Cortex of kidney (tissue), 1 donor: Measurements from ENCODE around the gene EPAS1.

Experiments used
- DNase-seq: peaks from one replicate; lab custom pipeline; 2025; lab: John Stamatoyannopoulos, UW

The EPAS1 gene

DNA sequence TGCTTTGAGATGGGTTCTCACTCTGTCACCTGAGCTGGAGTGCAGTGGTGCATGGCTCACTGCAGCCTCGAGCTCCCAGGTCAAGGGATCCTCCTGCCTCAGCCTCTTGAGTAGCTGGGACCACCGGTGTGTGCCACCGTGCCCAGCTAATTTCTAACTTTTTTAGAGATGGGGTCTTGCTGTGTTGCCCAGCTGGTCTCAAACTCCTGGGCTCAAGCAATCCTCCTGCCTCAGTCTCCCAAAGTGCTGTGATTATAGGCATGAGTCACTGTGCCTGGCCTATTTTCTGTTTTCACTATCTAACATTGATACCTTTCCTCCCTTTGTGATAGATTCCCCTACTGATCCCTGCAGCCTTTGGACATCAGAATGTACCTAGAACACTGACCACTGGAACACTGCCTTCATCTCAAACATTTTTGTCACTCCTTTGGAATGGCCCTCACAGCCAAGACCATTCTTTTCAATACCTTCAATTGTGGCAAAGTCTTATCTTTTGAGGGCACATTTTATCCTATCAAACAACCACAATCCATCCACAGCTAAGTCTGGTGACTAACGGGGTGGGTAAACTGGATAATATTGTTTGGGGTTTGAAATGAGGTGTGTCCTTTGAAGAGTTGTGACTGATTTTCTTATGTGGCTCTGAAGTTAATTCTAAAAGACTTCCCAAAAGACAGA lies 43.7 kb downstream of the EPAS1 start:
- no peak for DNase-seq

DNA sequence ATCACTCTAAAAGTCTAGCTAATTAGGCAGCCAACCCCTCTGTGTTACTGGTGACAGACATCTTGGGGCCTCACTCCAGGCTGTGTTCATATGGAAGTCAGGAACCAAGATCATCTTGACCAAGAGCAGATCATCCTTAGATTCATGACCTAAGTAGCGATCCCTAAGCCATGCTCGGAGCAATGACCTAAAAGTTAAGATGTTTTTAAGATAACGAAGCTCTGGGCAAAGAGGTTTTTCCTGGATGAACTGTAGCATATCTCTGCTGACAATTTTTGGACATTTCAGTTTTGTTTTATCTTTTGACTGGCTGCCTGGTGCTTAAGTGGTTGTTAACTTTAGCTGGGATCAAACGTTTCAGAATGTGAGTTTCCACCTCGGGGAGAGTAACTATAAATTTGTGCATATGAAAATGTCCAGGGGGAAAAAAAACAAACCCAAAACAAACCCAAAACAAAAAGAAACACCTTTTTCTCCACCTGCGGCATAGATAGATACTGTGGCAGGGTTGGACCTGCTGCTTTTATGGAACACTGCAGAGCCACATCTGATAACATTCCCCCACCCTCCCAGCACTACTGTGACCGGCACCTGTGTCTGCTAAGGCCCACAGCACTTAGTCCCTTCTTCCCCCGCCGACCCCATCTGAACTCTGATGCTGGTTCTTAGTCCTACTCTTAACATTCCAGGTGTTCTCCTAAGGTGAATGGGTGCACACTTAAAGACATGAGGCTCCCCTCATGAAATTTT lies 45.5 kb downstream of the EPAS1 start:
- no peak for DNase-seq

DNA sequence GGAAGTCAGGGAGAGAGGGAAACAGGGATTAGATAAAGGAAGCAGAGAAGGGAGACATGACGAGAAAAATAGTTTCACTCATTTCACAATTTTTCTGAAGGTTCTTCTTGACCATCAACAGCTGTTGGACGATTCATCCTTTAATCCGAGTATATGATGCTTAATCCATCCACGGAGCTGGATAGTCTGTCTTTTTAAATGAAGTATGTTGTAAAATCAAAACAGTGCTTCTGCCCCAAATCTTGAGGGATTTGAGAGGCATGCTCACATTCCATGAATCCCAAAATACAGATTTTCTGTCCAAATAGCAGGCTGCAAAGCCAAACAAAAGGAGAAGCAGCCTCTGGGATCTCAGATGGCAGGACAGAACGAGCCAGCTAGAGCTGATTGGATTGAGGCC lies 47.5 kb downstream of the EPAS1 start:
- no peak for DNase-seq

DNA sequence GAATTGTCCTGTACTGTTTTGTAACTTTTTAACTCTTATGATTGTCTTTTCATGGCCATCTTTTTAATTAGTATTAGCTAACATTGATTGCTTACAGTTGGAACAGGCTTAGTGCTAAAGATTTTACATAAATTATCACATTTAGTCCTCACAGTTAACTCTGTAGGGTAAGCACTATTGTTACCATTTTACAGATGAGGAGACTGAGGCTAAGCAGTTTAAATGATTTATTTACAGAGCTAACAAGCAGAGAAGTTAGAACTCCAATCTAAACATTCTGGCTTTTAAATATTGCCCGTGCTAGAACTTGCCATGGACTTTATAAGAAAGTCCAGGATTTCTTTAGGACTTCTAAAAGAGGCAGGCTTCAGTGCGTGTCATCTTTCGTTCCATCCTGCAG lies 48.6 kb downstream of the EPAS1 start:
- DNase-seq = no peak

DNA sequence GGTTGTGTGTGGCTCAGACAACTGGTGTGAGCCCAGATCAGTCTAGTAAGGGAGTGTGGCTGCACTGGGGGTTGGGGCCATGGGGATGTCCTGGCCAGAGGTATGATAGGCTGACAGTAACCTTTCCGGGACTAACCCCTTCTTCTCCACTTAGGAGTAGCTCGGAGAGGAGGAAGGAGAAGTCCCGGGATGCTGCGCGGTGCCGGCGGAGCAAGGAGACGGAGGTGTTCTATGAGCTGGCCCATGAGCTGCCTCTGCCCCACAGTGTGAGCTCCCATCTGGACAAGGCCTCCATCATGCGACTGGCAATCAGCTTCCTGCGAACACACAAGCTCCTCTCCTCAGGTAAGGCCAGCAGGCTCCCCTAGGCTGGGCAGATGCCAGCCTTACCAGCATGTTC lies 49.5 kb downstream of the EPAS1 start:
- no peak for DNase-seq

DNA sequence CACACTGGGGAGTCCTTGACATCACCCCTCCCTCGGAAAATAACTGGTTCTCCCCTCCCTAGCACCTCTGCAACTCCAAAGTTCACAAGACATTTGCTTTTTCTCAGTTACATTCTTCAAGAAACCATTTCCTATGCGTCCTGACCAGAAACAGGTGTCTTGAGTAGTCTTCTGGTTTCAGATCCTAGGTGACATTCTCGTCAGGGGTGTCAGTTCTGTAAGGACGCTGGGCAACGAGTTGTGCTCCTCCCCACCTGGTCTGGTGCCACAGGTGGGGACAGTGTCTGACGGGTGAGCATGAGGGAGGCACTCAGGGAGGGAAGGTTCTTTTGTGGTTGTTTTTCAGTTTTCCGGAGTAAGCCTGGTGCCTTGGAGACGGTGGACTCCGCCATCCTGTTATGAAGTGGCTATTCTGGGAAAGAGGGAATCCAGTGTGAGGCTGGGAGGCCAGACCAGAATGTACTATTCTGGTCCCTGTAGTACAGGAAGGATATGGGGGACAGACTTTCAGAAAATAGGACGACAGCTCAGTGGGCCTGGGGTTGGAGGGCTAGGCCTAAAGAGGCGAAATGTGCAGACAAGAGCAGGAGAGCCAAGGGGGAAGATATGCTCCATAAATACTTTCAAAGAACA lies 50.6 kb downstream of the EPAS1 start:
- DNase-seq = no peak

DNA sequence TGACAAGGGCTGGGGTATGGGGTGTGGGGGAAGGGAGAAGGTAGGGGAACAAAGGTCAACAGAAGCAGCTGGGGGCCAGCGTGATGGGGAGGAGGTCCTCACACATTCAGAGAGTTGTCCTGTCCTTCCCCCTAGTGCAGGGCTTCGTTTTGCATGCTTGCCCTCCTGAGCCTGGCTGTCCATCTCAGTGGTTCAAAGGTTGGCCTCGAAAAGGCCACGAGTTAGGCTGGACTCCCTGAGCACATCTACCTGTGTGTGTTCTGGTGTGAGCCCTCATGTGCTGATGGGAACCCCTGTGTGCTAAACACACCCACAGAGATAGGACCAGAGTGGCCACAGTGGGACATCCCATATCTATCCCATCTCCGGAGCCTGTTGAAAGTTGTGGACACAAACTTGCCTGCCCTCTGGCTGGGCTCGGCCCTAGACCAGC lies 51.9 kb downstream of the EPAS1 start:
- DNase-seq = no peak

DNA sequence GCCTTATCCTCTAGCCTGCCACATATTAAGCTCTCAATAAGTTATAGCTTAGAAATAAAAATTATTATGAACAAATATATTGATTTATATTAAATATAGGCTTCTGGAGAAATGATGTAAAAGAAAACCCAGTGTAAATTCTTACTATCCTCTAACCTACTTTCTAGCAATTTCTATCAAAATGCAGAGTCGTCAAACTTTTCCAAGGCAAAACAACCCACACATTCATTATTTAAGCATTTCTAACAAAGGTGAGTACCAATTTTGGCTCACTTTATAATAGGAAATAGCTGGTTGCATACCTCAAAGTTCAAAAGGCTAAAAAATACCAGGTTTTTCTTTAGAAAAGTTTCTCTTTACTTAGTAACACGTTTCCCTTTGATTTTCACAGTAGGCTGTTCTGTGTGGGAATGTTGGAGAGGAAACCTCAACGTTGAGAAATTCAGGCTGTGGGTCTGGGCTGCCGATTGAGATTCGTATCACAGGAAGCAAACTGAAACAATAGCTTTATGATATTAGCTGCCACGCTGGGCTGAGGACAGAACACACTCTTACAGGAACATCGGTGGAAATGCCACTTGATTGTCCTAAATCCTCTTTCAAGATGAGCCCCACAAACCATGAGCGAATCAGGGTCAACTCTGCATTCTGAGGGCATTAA lies 53.0 kb downstream of the EPAS1 start:
- no peak for DNase-seq

DNA sequence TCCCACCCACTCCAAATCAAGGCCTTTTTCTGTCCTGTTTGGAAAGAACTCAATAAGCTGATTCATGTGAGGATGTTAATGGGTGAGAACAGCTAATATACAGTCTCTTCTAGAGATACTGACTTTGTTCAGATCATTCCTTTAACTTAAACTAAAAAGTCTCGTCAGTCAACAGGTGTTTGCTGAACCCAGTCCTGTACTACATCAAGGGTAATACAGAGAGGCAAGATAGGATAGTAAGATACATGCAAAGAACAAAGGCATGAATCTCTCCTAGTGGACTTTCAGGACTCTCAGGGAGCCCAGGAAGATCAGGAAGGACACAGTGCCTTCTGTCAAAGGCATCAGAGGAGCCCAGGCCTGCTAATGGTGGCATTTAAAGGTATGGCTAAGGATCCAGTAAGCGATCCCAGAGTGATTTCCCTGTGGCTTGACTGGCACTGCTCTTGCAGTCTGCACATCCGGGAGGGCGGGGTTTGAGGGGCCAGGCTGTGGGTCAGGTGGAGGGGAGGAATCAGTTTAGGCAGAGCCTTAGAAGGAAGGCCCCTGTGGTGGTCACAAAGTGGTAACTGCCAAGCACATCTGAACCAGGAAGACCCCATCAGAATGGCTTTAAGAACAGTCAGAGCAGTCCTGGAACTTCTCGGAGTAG lies 54.0 kb downstream of the EPAS1 start:
- DNase-seq = no peak

DNA sequence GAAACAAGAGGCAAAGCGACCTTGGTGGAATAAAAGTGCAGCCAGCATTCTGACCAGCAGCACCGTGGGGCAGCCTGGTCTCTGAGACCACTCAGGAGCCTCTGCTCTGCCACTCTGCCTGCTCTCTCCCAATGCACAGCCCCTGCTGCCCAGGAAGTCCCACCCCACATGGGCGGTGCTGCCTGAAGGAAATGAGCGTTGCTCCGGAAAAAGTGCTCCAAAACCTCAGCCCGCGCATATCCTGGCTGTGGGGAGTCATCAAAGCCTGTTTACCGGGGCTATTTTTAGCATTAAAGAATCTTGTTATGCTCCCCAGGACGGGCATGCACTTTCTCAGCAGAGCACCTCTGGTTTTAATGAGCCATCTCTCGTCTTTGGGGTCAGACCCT lies 54.5 kb downstream of the EPAS1 start:
- no peak for DNase-seq

DNA sequence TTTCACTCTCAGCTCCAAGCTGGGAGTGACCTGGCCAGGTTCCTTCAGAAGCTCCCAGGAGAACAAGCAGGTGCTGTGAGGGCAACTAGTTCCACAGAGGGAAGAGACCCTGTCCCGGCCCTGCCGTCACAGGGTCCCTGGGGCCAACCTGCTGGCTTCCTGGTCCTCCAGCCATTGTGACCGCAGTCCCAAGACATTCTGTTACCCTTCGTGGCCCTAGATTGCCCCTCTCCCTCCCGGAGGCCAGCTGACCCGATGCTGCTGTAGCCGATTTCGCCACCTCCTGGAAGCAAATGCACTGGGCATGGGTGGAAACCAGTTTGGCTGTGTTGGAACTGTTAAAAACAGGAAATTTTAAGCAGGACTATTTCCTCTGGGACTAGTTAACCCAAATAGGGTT lies 55.4 kb downstream of the EPAS1 start:
- no peak for DNase-seq

DNA sequence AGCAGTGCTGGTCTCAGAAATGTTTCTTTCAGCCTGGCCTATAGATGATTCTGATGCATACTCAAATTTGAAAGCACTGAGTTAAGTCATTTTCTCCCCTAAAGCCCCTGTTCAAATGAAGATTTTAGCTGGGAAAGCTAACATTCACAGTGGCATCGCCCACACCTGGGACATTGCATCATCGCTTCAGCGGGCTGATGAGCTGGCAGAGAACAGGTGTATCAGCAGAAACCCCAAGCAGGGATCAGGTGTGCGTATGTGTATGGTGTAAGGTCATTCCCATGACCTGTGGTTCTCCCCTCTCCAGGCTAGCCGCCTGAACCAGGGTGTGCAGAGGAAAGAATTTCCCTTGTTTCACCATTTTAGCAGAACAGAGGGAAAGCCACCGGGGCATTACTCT lies 56.3 kb downstream of the EPAS1 start:
- DNase-seq = no peak

DNA sequence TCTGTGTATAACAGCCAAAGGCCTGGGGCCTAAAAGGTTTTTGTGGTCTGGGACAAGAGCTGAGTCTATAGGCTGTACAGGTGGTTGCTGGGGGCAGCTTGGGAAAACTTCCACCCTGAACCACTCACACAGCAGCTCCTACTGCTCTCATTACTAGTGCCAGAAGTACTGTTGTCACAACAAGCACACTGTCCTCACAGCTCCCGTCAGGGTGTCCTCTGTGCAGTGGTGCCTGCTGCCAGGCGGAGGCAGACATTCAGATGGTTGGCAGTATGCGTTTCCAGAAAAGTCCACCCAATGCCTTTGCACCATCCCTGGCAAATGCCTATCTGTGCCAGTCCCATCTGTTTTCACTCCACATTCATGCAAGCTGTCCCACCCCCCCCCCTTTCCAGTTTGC lies 58.5 kb downstream of the EPAS1 start:
- no peak for DNase-seq

DNA sequence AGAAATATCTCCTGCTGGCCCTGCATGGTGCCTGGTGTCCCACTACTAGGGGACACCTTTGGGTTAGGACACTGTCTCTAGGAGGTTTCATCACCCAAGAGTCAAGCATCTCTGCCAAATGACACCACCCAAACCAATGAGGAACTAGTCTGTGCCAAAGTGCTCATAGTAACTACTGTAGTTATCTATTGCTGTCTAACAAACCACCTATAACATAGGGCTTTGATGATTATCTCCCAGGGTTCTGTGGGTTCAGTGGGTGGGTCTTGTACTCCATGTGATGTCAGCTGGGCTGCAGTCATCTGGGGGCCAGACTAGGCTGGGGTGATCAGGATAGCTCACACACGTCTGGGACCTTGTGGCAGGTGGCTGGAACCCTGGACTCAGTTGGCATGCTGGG lies 59.8 kb downstream of the EPAS1 start:
- no peak for DNase-seq

DNA sequence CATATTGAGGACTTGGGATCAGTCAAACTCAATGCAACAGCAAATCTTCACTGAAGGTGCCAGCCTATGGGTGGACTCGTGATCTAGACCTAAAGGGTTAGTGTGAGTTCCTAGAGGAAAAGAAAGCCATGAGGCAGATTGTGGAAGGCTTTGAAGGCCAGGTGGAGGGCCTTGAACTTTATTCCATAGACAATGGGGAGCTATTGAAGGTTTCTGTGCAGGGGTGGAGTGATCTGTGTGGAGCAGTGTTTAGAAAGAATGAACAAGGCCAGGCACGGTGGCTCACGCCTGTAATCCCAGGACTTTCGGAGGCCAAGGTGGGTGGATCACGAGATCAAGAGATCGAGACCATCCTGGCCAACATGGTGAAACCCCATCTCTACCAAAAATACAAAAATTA lies 61.5 kb downstream of the EPAS1 start:
- no peak for DNase-seq

DNA sequence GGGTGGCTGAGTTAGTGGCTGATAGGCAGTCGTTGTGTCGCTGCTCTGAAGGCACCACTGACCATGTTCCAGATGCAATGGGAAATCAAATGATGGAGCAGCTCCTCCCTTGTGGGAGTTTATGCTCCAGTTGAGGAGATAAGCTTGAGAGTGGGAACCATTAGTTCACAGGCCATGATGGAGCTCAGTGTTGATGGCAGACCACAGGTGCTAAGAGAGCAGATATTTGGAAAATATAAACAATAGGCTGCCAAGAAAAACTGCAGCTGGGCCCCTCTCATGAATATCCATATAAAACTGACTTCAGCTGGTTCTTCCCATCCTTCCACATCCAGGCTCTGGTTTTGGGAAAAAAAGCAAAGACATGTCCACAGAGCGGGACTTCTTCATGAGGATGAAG lies 63.1 kb downstream of the EPAS1 start:
- no peak for DNase-seq

DNA sequence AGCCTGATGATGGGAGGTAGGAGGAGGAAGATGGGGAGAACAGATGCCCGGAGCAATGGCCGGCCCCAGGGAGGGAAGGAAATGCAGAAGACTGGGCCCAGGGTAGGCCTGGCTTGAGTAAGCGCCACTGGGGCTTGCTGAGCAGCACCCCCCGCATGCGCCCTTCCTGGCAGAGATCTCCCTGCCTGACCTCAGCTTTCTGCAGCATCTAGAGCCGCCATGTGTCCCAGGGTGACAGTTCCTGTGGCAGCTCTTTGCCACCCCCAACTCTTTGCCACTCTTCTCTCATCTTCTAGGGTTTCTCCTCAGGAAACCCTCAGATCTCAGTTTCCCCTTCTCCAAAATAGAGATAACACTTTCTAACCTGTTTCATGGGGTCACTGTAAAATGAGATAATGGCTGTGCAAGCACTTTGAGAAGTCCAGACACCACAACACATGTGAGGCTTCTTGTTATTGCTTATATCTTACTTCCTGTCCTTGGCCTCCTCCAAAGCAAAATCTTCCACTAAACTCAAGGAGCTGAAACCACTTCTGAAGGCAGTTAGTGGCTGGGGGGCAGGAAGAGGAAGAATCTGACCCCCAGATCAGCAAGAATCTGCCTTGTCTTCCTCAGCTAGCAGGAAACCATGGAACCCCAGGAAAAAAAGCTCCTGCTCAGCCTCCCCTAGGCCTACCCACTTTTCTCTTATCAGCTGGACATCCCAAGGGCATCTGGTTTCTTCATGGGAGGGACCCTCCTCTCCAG lies 64.9 kb downstream of the EPAS1 start:
- DNase-seq = no peak

DNA sequence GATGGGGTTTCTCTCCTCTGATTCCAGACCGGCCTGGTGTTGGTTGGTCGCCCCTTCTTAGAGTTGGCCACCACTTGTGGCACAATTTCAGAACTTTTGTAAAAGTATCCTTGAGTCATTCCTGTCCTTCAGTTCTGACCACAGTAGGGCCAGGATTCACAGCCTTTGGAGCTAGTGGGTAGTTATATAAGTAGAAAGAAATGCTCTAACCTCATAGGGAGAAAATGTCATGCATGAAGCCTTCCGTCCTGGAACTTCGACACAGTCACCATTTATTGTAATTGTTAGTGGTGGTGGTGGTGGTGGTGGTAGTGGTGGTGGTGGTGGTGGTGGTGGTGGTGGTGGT lies 65.4 kb downstream of the EPAS1 start:
- DNase-seq = no peak

DNA sequence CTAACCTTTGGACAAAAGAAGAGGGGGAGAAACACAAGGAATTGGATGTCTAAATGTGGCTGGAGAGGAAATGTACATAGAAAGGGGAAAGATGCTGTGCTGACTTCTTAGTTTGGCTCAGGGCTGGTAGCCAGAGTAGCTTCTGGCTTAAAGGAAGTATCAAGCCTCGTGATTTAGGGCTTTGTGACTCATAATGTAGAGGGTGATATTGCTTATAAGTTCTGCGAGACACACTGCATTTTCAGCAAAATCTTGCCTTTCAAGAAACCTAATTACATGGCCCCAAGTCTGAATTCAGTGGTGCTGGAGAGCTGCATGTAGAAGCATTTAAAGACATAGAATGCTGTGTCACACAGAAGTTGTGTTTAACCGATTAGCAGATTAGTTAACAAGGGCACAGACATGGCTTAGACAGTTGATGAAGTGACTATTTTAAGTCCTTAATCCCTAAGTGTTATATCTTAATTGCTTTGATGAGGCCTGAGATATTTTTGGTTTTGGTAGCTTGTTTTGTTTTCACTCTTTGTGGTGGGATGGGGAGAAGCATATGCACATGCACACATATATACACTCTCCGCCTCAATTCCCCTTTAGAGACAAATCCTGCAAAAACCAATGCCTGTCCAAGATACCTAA lies 66.4 kb downstream of the EPAS1 start:
- DNase-seq = no peak

DNA sequence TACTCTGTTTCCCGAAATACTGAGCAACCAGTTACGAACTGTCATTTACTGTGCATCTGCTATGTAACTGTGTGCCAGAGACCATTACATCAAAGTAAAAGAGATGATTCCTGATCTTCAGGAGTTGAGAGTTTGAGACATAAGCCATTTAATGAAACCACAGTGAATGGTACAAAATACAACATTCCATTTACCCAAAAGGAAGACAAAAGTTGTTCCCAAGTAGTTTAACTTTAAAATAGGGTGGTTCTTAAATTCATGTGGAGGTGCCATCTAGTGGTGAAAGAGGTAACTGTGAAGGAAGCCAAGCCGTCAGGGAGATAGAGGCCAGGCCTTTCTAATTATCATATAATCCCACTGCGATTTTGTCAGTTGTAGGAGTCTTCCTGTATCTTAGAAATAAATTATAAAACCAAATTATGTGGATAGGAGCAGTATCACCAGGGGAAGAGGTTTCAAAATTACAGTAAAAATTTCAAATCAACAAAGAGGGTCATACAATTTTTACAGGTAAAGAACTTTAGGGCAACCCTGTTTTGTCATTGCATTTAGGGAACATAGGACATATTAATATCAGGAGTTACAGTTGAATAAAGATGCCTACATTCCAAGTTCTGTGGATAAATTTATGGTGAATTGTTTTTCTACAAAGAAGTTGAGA lies 67.7 kb downstream of the EPAS1 start:
- DNase-seq = no peak
